ENCODE measurements around the gene ATP6AP2. TPM values are rescaled to one million over a fixed set of nuclear protein-coding genes. Genes with fewer than 3 reads are reported as not detected.
A peak's percentile ranks its signal among the peaks of the same experiment; 100 is the strongest.

The ATP6AP2 gene
- total RNA-seq, 1 experiment from 2014 or later, result 72.7 TPM

DNA sequence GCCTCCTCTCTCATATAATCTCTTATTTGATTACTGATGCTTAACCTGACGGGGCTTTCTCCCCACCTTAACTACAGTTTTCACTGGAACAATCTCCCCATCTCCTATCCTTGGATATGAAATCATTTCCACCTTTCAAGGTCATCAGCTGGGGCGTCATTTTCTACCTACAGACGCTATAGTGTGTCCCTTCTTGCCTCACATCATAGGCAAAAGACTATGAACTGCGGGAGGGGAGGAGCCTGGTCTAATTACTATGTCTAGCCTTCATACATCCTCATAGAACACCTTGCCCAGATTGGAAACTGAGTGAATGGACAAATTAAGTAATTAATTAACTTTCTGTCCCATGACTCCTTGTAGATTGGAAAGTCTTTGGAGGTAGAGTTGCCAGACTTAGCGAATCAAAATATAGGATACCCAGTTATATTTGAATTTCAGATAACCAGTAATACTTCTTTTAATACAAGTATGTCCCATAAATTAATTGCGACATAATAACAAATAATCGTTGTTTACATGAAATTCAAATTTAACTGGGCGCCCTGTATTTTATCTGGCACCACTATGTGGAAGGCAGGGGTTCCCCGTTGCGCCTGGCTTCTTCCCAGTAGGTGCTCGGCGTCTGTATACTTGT, 752 bp upstream of the ATP6AP2 start:
- H3K27ac ChIP-seq (ENCODE audit: low read length), result peak overlapping the region; percentile 63
- no peak for DNase-seq (ENCODE audit: low read depth, low spot score)
- H3K36me3 ChIP-seq (ENCODE audit: control insufficient read depth, insufficient read depth, low read length), result no peaks in the 10 kb centered on the region
- POLR2A ChIA-PET, result no interaction called here
- intact Hi-C loops (cut with micrococcal nuclease; ENCODE audit: unreplicated experiment) (no loop called here), in situ Hi-C loops (cut with HindIII; ENCODE audit: low pct_unique_long_range_greater_than_20kb, low sequenced_read_pairs) (no loop called here)
- peak overlapping the region; percentile 60 to 67 for H3K4me3 ChIP-seq (ENCODE audit: low read depth in 2 of 2, low read length in 2 of 2)
- no TSS peak for BruUV-seq (replicated peaks)
- CTCF ChIA-PET, result no interaction called here
- no peaks in the 10 kb centered on the region for H3K4me1 ChIP-seq (ENCODE audit: control insufficient read depth, insufficient read depth, low read length)
- TF ChIP-seq TCF7L2 (IDR thresholded peaks at IDR 0.05; ENCODE audit: low read depth, low read length) (no peak), SIN3A (IDR thresholded peaks at IDR 0.05; ENCODE audit: borderline replicate concordance, insufficient read depth, low read depth, low read length) (no peak), POLR2AphosphoS5 (IDR thresholded peaks at IDR 0.05; ENCODE audit: low read depth, low read length) (no peak)
- TF ChIP-seq, protein P1, sequence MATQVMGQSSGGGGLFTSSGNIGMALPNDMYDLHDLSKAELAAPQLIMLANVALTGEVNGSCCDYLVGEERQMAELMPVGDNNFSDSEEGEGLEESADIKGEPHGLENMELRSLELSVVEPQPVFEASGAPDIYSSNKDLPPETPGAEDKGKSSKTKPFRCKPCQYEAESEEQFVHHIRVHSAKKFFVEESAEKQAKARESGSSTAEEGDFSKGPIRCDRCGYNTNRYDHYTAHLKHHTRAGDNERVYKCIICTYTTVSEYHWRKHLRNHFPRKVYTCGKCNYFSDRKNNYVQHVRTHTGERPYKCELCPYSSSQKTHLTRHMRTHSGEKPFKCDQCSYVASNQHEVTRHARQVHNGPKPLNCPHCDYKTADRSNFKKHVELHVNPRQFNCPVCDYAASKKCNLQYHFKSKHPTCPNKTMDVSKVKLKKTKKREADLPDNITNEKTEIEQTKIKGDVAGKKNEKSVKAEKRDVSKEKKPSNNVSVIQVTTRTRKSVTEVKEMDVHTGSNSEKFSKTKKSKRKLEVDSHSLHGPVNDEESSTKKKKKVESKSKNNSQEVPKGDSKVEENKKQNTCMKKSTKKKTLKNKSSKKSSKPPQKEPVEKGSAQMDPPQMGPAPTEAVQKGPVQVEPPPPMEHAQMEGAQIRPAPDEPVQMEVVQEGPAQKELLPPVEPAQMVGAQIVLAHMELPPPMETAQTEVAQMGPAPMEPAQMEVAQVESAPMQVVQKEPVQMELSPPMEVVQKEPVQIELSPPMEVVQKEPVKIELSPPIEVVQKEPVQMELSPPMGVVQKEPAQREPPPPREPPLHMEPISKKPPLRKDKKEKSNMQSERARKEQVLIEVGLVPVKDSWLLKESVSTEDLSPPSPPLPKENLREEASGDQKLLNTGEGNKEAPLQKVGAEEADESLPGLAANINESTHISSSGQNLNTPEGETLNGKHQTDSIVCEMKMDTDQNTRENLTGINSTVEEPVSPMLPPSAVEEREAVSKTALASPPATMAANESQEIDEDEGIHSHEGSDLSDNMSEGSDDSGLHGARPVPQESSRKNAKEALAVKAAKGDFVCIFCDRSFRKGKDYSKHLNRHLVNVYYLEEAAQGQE (IDR thresholded peaks at IDR 0.05; ENCODE audit: insufficient read depth in 1 of 2, low read depth in 2 of 2, low read length in 1 of 2), result no peak
- TF ChIP-seq, protein P2, sequence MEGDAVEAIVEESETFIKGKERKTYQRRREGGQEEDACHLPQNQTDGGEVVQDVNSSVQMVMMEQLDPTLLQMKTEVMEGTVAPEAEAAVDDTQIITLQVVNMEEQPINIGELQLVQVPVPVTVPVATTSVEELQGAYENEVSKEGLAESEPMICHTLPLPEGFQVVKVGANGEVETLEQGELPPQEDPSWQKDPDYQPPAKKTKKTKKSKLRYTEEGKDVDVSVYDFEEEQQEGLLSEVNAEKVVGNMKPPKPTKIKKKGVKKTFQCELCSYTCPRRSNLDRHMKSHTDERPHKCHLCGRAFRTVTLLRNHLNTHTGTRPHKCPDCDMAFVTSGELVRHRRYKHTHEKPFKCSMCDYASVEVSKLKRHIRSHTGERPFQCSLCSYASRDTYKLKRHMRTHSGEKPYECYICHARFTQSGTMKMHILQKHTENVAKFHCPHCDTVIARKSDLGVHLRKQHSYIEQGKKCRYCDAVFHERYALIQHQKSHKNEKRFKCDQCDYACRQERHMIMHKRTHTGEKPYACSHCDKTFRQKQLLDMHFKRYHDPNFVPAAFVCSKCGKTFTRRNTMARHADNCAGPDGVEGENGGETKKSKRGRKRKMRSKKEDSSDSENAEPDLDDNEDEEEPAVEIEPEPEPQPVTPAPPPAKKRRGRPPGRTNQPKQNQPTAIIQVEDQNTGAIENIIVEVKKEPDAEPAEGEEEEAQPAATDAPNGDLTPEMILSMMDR (IDR thresholded peaks at IDR 0.05), result no peak
- peak; percentile 72 for ATAC-seq
- H3K9me3 ChIP-seq (ENCODE audit: control insufficient read depth, insufficient read depth, low read depth, low read length), result no peaks in the 10 kb centered on the region
- H3K27me3 ChIP-seq (ENCODE audit: control insufficient read depth, insufficient read depth, low read length), result no peaks in the 10 kb centered on the region

DNA sequence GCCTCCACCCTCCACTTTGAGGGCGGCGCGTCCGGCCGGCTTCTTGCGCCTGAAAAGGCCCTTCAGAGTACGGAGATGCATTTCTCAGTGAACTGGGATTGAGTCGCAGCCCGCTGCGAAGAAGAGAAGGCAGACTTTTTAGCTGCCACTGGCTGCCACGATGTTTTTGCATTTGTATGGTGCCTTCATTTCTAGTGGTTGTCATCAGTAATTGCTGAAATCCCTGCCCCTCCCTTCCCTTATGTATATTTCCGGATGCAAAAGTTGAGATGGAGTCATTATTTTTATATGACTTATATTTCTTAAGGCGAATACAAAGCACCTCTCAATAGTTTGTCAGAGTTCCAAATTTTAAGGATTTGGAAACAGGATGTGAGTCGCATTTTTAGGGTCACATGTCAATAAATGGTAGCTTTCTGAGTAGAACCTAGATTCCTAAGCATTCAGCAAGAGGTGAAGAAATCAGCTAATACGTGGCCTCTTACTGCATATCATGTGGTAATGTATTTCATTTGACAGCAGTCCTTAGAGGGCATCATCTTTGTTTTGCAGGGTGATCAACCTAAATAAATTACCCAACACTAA, 658 bp downstream of the ATP6AP2 start:
- CTCF ChIA-PET, result interaction anchor here (0.6 kb wide), 1 partner anchor 1521 kb away, joined by 3 read pairs; no protein-coding TSS in a partner anchor
- POLR2A ChIA-PET, result no interaction called here

More for the DNA sequence above, 658 bp downstream of the ATP6AP2 start:
- Histone ChIP-seq H3K9me3 (ENCODE audit: control insufficient read depth, insufficient read depth, low read depth, low read length) (no peaks in the 10 kb centered on the region), H3K27ac (ENCODE audit: low read length) (peak overlapping the region; percentile 51; the same call in 1 of the 2 replicates), H3K27me3 (ENCODE audit: control insufficient read depth, insufficient read depth, low read length) (no peaks in the 10 kb centered on the region), H3K4me3 (ENCODE audit: low read depth in 2 of 2, low read length in 2 of 2) (peak overlapping the region; percentile 60 to 67), H3K36me3 (ENCODE audit: control insufficient read depth, insufficient read depth, low read length) (no peaks in the 10 kb centered on the region), H3K4me1 (ENCODE audit: control insufficient read depth, insufficient read depth, low read length) (no peaks in the 10 kb centered on the region)
- no TSS peak for BruUV-seq (replicated peaks)
- intact Hi-C loops (cut with micrococcal nuclease; ENCODE audit: unreplicated experiment) (no loop called here), in situ Hi-C loops (cut with HindIII; ENCODE audit: low pct_unique_long_range_greater_than_20kb, low sequenced_read_pairs) (no loop called here)
- ATAC-seq, result no peak
- no peak for DNase-seq (ENCODE audit: low read depth, low spot score)
- TF ChIP-seq SIN3A (IDR thresholded peaks at IDR 0.05; ENCODE audit: borderline replicate concordance, insufficient read depth, low read depth, low read length), result no peak
- TF ChIP-seq, protein P2 (IDR thresholded peaks at IDR 0.05), result no peak
- no peak for TF ChIP-seq TCF7L2 (IDR thresholded peaks at IDR 0.05; ENCODE audit: low read depth, low read length)
- TF ChIP-seq, protein P1 (IDR thresholded peaks at IDR 0.05; ENCODE audit: insufficient read depth in 1 of 2, low read depth in 2 of 2, low read length in 1 of 2), result no peak
- TF ChIP-seq POLR2AphosphoS5 (IDR thresholded peaks at IDR 0.05; ENCODE audit: low read depth, low read length), result no peak
